H9 (cell line): ENCODE measurements around the gene SPINK2. TPM values are rescaled to one million over a fixed set of nuclear protein-coding genes. Genes with fewer than 3 reads are reported as not detected.

ENCODE experiments used
- DNase-seq: peaks from one replicate; pipeline ENCODE4 v3.0.0-alpha.2; 2017
- H2AFZ ChIP-seq: one replicate; pipeline ENCODE4 v1.6.1; 2013; ENCODE audit warnings: mild to moderate bottlenecking, low read length, control low read depth, moderate library complexity
- H2AK5ac ChIP-seq: 2 replicates; pipeline ENCODE4 v1.6.1; 2013; ENCODE audit warnings: low read length, control low read depth, mixed read lengths; ENCODE audit not compliant: insufficient read length
- H2BK120ac ChIP-seq: one replicate; pipeline ENCODE4 v1.6.1; 2013; ENCODE audit warnings: low read depth, mild to moderate bottlenecking, low read length, control low read depth, inconsistent platforms; ENCODE audit not compliant: poor library complexity, severe bottlenecking
- H2BK12ac ChIP-seq: 2 replicates; pipeline ENCODE4 v1.6.1; 2013; ENCODE audit warnings: low read length, control low read depth, mixed read lengths, low read depth; ENCODE audit not compliant: insufficient read length
- H2BK15ac ChIP-seq: 2 replicates; pipeline ENCODE4 v1.6.1; 2013; ENCODE audit warnings: low read depth, low read length, control low read depth
- H2BK20ac ChIP-seq: one replicate; pipeline ENCODE4 v1.6.1; 2013; ENCODE audit warnings: low read depth, mild to moderate bottlenecking, low read length, control low read depth, inconsistent platforms; ENCODE audit not compliant: poor library complexity, severe bottlenecking
- H2BK5ac ChIP-seq: 2 replicates; pipeline ENCODE4 v1.6.1; 2013; ENCODE audit warnings: low read length, control low read depth, mixed read lengths; ENCODE audit not compliant: insufficient read length
- H3K14ac ChIP-seq: 2 replicates; pipeline ENCODE4 v1.6.1; 2013; ENCODE audit warnings: low read length, control low read depth; ENCODE audit not compliant: insufficient read depth
- H3K18ac ChIP-seq: 2 replicates; pipeline ENCODE4 v1.6.1; 2013; ENCODE audit warnings: low read depth, mild to moderate bottlenecking, mixed read lengths, low read length, control low read depth; ENCODE audit not compliant: insufficient read length
- H3K23ac ChIP-seq: 2 replicates; pipeline ENCODE4 v1.6.1; 2013; ENCODE audit warnings: low read length, control low read depth, mixed read lengths, low read depth; ENCODE audit not compliant: insufficient read length
- H3K23me2 ChIP-seq: 2 replicates; pipeline ENCODE4 v1.6.1; 2013; ENCODE audit warnings: low read depth, mild to moderate bottlenecking, mixed read lengths, low read length, control low read depth; ENCODE audit not compliant: insufficient read length, poor library complexity, severe bottlenecking
- H3K27ac ChIP-seq: 2 replicates; pipeline ENCODE4 v1.5.1; 2013; ENCODE audit warnings: low read length, control low read depth, mixed read lengths, low read depth; ENCODE audit not compliant: insufficient read length
- H3K27me3 ChIP-seq: 2 replicates; pipeline ENCODE4 v1.6.1; 2013; ENCODE audit warnings: low read length, control low read depth, inconsistent platforms; ENCODE audit not compliant: insufficient read depth
- H3K4ac ChIP-seq: 2 replicates; pipeline ENCODE4 v1.6.1; 2013; ENCODE audit warnings: low read depth, mild to moderate bottlenecking, control low read depth, inconsistent platforms, low read length, moderate library complexity
- H3K4me1 ChIP-seq: 2 replicates; pipeline ENCODE4 v1.6.1; 2013; ENCODE audit warnings: low read length, control low read depth, inconsistent platforms; ENCODE audit not compliant: insufficient read depth
- H3K4me2 ChIP-seq: 2 replicates; pipeline ENCODE4 v1.6.1; 2013; ENCODE audit warnings: low read length, control low read depth, mixed read lengths; ENCODE audit not compliant: insufficient read length, insufficient read depth
- H3K56ac ChIP-seq: 2 replicates; pipeline ENCODE4 v1.6.1; 2013; ENCODE audit warnings: low read depth, mild to moderate bottlenecking, mixed read lengths, low read length, control low read depth; ENCODE audit not compliant: insufficient read length
- H3K79me1 ChIP-seq: 2 replicates; pipeline ENCODE4 v1.6.1; 2013; ENCODE audit warnings: low read depth, mild to moderate bottlenecking, moderate library complexity, low read length, control low read depth, inconsistent platforms; ENCODE audit not compliant: insufficient read depth, poor library complexity, severe bottlenecking
- H3K79me2 ChIP-seq: 2 replicates; pipeline ENCODE4 v1.6.1; 2013; ENCODE audit warnings: low read length, control low read depth, inconsistent platforms; ENCODE audit not compliant: insufficient read depth
- H3K9ac ChIP-seq: 2 replicates; pipeline ENCODE4 v1.6.1; 2013; ENCODE audit warnings: low read length, control low read depth, mixed read lengths; ENCODE audit not compliant: insufficient read length; ENCODE audit errors: extremely low read depth
- H3K9me3 ChIP-seq: one replicate; pipeline ENCODE4 v1.6.1; 2013; ENCODE audit warnings: low read depth, low read length, inconsistent platforms; ENCODE audit not compliant: control insufficient read depth
- H3T11ph ChIP-seq: one replicate; pipeline ENCODE4 v1.6.1; 2013; ENCODE audit warnings: mild to moderate bottlenecking, low read length, control low read depth, inconsistent platforms
- H4K20me1 ChIP-seq: one replicate; pipeline ENCODE4 v1.6.1; 2013; ENCODE audit not compliant: control insufficient read depth, insufficient read length, insufficient read depth
- H4K5ac ChIP-seq: 2 replicates; pipeline ENCODE4 v1.6.1; 2013; ENCODE audit warnings: low read depth, mild to moderate bottlenecking, mixed read lengths, low read length, control low read depth; ENCODE audit not compliant: insufficient read length
- H4K8ac ChIP-seq: replicated peaks from 2 replicates; pipeline ENCODE4 v1.6.1; 2013; ENCODE audit warnings: low read length, control low read depth, mixed read lengths, low read depth; ENCODE audit not compliant: insufficient read length
- H4K91ac ChIP-seq: 2 replicates; pipeline ENCODE4 v1.6.1; 2013; ENCODE audit warnings: low read depth, mild to moderate bottlenecking, moderate library complexity, mixed read lengths, low read length, control low read depth; ENCODE audit not compliant: insufficient read length
- H3K27ac Mint-ChIP-seq, 3 experiments: 2 replicates in 2 of 3; 3 replicates in 1 of 3; pipeline ENCODE4 v1.8.0; 2020 to 2021; ENCODE audit warnings: mixed read lengths in 3 of 3, mild to moderate bottlenecking in 1 of 3, moderate library complexity in 1 of 3
- H3K27me3 Mint-ChIP-seq: 2 replicates; pipeline ENCODE4 v1.8.0; 2021; ENCODE audit warnings: low read depth, mild to moderate bottlenecking, moderate library complexity, mixed read lengths
- H3K36me3 Mint-ChIP-seq, 3 experiments: 2 replicates in 2 of 3; 3 replicates in 1 of 3; pipeline ENCODE4 v1.8.0; 2020 to 2021; ENCODE audit warnings: low read depth in 3 of 3, mixed read lengths in 3 of 3; ENCODE audit not compliant: insufficient read depth in 1 of 3
- H3K4me1 Mint-ChIP-seq, 2 experiments: 2 replicates each; pipeline ENCODE4 v1.8.0; 2020; ENCODE audit warnings: mixed read lengths in 2 of 2
- H3K4me3 Mint-ChIP-seq, 2 experiments: 2 replicates in 1 of 2; 3 replicates in 1 of 2; pipeline ENCODE4 v1.8.0; 2020 to 2021; ENCODE audit warnings: mild to moderate bottlenecking in 2 of 2, mixed read lengths in 2 of 2, moderate library complexity in 1 of 2
- H3K9me3 Mint-ChIP-seq, 2 experiments: 2 replicates in 1 of 2; 3 replicates in 1 of 2; pipeline ENCODE4 v1.8.0; 2020; ENCODE audit warnings: mild to moderate bottlenecking in 2 of 2, mixed read lengths in 2 of 2, moderate library complexity in 1 of 2
- WGBS: extraction: QIAGEN DNeasy Blood & Tissue Kit; methylation state at CpG from one replicate; pipeline ENCODE4 v1.1.7; 2013; ENCODE audit warnings: missing lambda C conversion rate, low lambda C conversion rate, mixed read lengths; ENCODE audit not compliant: insufficient read length; ENCODE audit errors: extremely low coverage; 5-methylcytosine and 5-hydroxymethylcytosine counted together
- total RNA-seq: library from RNA; stranded (reverse); gene quantifications from 2 replicates; pipeline ENCODE4 v1.2.1, GENCODE V29; 2021
- TF ChIP-seq, protein P1 (sequence below): fragments of 200-600 bp; sonication (generic); conservative IDR thresholded peaks from 3 replicates; pipeline ENCODE4 v1.8.0; 2021; ENCODE audit warnings: antibody characterized with exemption, mild to moderate bottlenecking

Gene SPINK2
- total RNA-seq, 1 experiment from 2014 or later = 0.44 TPM

DNA sequence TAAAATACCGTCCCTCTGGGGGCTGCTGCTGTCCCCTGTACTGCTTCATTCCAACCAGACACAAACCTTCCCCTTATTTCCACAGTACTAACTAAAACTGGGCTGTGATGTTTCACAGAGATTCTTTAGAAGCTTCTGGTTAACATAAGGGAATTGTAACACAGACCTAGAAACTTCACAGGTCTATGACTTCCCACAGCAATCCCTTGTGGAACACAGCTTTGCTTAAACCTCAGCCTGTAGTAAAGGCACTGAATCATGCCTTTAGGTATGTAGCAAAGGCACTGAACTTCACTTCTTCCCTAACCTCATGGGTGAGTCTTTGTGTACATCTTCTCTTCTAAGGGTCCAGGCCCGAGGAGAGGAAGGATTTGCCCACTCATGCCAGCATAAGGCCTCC lies 49.4 kb downstream of the SPINK2 start:
- no peak overlapping the region for H4K8ac ChIP-seq
- no peaks in the 10 kb centered on the region for H3K27me3 ChIP-seq
- DNase-seq = no peak
- no peaks in the 10 kb centered on the region for H3K9me3 ChIP-seq
- no peak overlapping the region for H2BK12ac ChIP-seq
- Mint-ChIP-seq H3K36me3 (no peaks in the 10 kb centered on the region), H3K27me3 (peaks cover 3% of the 10 kb centered on the region), H3K4me1 (peaks cover 10% of the 10 kb centered on the region in 2 experiments), H3K27ac (0 out of 7 replicates have a peak overlapping the region, but pooled peaks of 1 of the 3 experiments have one; percentile 9), H3K9me3 (no peaks in the 10 kb centered on the region), H3K4me3 (no peak overlapping the region)
- H3T11ph ChIP-seq = no peak overlapping the region
- H3K4ac ChIP-seq = no peak overlapping the region
- TF ChIP-seq, protein P1, sequence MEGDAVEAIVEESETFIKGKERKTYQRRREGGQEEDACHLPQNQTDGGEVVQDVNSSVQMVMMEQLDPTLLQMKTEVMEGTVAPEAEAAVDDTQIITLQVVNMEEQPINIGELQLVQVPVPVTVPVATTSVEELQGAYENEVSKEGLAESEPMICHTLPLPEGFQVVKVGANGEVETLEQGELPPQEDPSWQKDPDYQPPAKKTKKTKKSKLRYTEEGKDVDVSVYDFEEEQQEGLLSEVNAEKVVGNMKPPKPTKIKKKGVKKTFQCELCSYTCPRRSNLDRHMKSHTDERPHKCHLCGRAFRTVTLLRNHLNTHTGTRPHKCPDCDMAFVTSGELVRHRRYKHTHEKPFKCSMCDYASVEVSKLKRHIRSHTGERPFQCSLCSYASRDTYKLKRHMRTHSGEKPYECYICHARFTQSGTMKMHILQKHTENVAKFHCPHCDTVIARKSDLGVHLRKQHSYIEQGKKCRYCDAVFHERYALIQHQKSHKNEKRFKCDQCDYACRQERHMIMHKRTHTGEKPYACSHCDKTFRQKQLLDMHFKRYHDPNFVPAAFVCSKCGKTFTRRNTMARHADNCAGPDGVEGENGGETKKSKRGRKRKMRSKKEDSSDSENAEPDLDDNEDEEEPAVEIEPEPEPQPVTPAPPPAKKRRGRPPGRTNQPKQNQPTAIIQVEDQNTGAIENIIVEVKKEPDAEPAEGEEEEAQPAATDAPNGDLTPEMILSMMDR = no peak
- H4K5ac ChIP-seq = no peak overlapping the region
- no peak overlapping the region for H3K56ac ChIP-seq
- no peaks in the 10 kb centered on the region for H3K79me2 ChIP-seq
- no peaks in the 10 kb centered on the region for H3K79me1 ChIP-seq
- H2BK15ac ChIP-seq = no peak overlapping the region
- H2BK5ac ChIP-seq = no peak overlapping the region
- WGBS = no CpG with 5 or more reads among the region's 2 CpGs
- no peak overlapping the region for H2BK20ac ChIP-seq
- no peak overlapping the region for H3K23ac ChIP-seq
- no peak overlapping the region for H2AFZ ChIP-seq
- H3K9ac ChIP-seq = no peak overlapping the region
- no peak overlapping the region for H3K18ac ChIP-seq
- H2BK120ac ChIP-seq = no peak overlapping the region
- no peak overlapping the region for H3K4me2 ChIP-seq
- H2AK5ac ChIP-seq = no peak overlapping the region
- no peaks in the 10 kb centered on the region for H3K23me2 ChIP-seq
- no peak overlapping the region for H4K91ac ChIP-seq
- H3K27ac ChIP-seq = no peak overlapping the region
- no peaks in the 10 kb centered on the region for H3K4me1 ChIP-seq
- H3K14ac ChIP-seq = no peak overlapping the region
- no peaks in the 10 kb centered on the region for H4K20me1 ChIP-seq
